ENCODE data around the gene HSPB8. TPM values are rescaled to one million over a fixed set of nuclear protein-coding genes. Genes with fewer than 3 reads are reported as not detected.

The HSPB8 gene, protein sequence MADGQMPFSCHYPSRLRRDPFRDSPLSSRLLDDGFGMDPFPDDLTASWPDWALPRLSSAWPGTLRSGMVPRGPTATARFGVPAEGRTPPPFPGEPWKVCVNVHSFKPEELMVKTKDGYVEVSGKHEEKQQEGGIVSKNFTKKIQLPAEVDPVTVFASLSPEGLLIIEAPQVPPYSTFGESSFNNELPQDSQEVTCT
- not detected for total RNA-seq
- not detected for polyA plus RNA-seq (2013, experiment 1 of 2)
- polyA plus RNA-seq (2013, experiment 2 of 2): 4.1 TPM
- total RNA-seq: 0 to 0.13 (median 0) reads per million in 172 experiments

DNA sequence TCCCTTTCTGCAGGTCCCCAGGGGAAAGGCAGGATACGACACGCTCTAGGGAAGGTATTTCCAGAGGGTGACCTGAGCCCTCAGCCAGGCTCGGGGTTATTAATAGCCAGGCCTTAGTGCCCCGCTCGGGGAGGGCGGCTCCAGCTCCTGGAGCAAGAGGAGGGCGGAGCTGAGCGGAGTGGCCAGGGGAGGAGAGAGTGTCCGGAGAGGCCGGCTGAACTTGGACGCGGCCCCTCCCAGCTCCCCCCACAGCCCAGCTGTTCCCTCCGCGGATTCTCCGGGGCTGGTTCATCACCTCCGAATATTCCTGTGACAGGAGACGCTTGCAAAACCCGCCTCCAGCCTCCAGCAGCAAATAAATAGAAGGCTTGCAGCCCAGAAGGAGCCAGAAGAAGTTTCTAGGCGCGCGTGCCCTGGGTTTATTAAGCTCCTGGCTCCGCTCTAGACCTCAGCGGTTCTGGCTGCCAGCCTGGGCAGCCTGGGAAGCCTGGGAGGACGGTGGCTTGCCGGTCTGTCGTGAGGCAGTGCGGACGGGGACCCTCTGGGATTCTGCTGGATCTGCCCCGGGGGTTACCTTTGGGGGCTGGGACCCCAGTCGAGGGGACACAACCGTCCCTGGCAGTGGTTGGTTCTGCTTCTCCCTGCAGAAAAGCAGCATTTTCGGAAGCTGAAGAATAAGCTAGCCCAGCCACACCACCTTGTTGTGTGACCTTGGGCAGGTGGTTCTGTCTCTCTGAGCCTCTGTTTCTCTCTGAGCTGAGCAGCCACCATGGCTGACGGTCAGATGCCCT is at the start of gene HSPB8:
Gene HSPB8 (plus strand): TSS at position 388 of the 791 bp plus-strand sequence. CDS start 382 bp downstream, at position 770.
- H3K27ac ChIP-seq (ENCODE audit: low read depth in 1 of 2, low read length in 2 of 2): no peak within 1 kb of the TSS
- Mint-ChIP-seq H3K4me3 (no peak within 1 kb of the TSS), H3K9me3 (no peaks in the 10 kb centered on the region), H3K4me1 (ENCODE audit: low read depth) (no peaks in the 10 kb centered on the region), H3K36me3 (ENCODE audit: low read depth) (no peaks in the 10 kb centered on the region), H3K27me3 (peaks cover 30% of the 10 kb centered on the region), H3K27ac (no peak within 1 kb of the TSS)
- no peak for DNase-seq
- ChIA-PET POLR2A (no interaction called here), CTCF (no interaction called here)
- intact Hi-C loops (cut with DNase I, micrococcal nuclease): no loop called here
- peaks cover 14 to 21% of the 10 kb centered on the region in 2 experiments for H3K27me3 ChIP-seq (ENCODE audit: control insufficient read depth in 1 of 2, insufficient read depth in 2 of 2, low read length in 2 of 2)
- no peak for TF ChIP-seq CTCF (IDR thresholded peaks at IDR 0.05)
- peaks cover 0 to 20% of the 10 kb centered on the region in 2 experiments for H3K9me3 ChIP-seq (ENCODE audit: control insufficient read depth in 1 of 2, insufficient read depth in 1 of 2, low read length in 2 of 2)
- H3K4me3 ChIP-seq (ENCODE audit: low read length): no peak within 1 kb of the TSS
- no peaks in the 10 kb centered on the region for H3K4me1 ChIP-seq (ENCODE audit: insufficient read depth, low read length)
- no peak for ATAC-seq (ENCODE audit: poor library complexity)
- H3K36me3 ChIP-seq (ENCODE audit: insufficient read depth, low read length): no peaks in the 10 kb centered on the region

GRCh38 chr12:119129827-119130434 is 48.8 kb upstream of the HSPB8 start:
- CTCF ChIA-PET: no interaction called here
- no peak overlapping the region for H3K4me3 Mint-ChIP-seq

DNA sequence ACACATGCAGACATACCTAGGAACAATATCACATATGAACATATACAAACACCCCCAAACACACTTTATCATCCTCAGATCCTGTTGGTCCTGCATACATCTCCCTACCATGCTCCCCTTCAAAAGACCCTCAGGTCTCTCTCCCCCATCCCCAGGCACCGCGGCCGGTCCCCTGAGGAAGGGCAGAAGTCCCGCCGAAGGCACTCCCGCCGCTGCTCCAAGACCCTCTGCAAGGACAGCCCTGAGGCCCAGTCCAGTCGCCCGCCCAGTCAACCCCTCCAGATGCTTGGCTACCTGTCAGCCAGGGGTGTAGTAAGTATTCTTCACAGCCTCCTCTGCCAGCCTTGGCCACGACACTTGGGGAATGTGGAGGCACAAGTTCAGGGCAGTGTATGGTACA is 48.2 kb upstream of the HSPB8 start:
- Mint-ChIP-seq H3K27ac (no peak overlapping the region), H3K9me3 (peaks cover 9% of the 10 kb centered on the region), H3K27me3 (no peaks in the 10 kb centered on the region), H3K36me3 (ENCODE audit: low read depth) (no peaks in the 10 kb centered on the region), H3K4me1 (ENCODE audit: low read depth) (no peaks in the 10 kb centered on the region), H3K4me3 (no peak overlapping the region)
- intact Hi-C loops (cut with DNase I, micrococcal nuclease): no loop called here
- no peak for DNase-seq
- ChIA-PET POLR2A (no interaction called here), CTCF (no interaction called here)
- no peak for ATAC-seq (ENCODE audit: poor library complexity)
- TF ChIP-seq CTCF (IDR thresholded peaks at IDR 0.05): no peak
- Histone ChIP-seq H3K9me3 (ENCODE audit: control insufficient read depth in 1 of 2, insufficient read depth in 1 of 2, low read length in 2 of 2) (peaks cover 0 to 3% of the 10 kb centered on the region in 2 experiments), H3K27me3 (ENCODE audit: control insufficient read depth in 1 of 2, insufficient read depth in 2 of 2, low read length in 2 of 2) (no peaks in the 10 kb centered on the region), H3K4me3 (ENCODE audit: low read length) (no peak overlapping the region), H3K27ac (ENCODE audit: low read depth in 1 of 2, low read length in 2 of 2) (no peak overlapping the region), H3K4me1 (ENCODE audit: insufficient read depth, low read length) (no peaks in the 10 kb centered on the region), H3K36me3 (ENCODE audit: insufficient read depth, low read length) (no peaks in the 10 kb centered on the region)

More at GRCh38 chr12:119129827-119130434, 48.8 kb upstream of the HSPB8 start:
- ATAC-seq (ENCODE audit: poor library complexity) (no peak), DNase-seq (no peak)
- Histone ChIP-seq H3K9me3 (ENCODE audit: control insufficient read depth in 1 of 2, insufficient read depth in 1 of 2, low read length in 2 of 2) (peaks cover 0 to 7% of the 10 kb centered on the region in 2 experiments), H3K27me3 (ENCODE audit: control insufficient read depth in 1 of 2, insufficient read depth in 2 of 2, low read length in 2 of 2) (no peaks in the 10 kb centered on the region), H3K36me3 (ENCODE audit: insufficient read depth, low read length) (no peaks in the 10 kb centered on the region), H3K4me1 (ENCODE audit: insufficient read depth, low read length) (no peaks in the 10 kb centered on the region), H3K27ac (ENCODE audit: low read depth in 1 of 2, low read length in 2 of 2) (no peak overlapping the region), H3K4me3 (ENCODE audit: low read length) (no peak overlapping the region)
- POLR2A ChIA-PET: no interaction called here
- H3K27me3 Mint-ChIP-seq: no peaks in the 10 kb centered on the region
- H3K36me3 Mint-ChIP-seq (ENCODE audit: low read depth): no peaks in the 10 kb centered on the region
- intact Hi-C loops (cut with DNase I, micrococcal nuclease): no loop called here
- H3K4me1 Mint-ChIP-seq (ENCODE audit: low read depth): no peaks in the 10 kb centered on the region
- H3K9me3 Mint-ChIP-seq: peaks cover 9% of the 10 kb centered on the region
- no peak for TF ChIP-seq CTCF (IDR thresholded peaks at IDR 0.05)
- H3K27ac Mint-ChIP-seq: no peak overlapping the region
